ENCODE measurements around the gene DPP9. TPM values are rescaled to one million over a fixed set of nuclear protein-coding genes. Genes with fewer than 3 reads are reported as not detected.

DPP9 gene
- total and polyA plus RNA-seq, 2 of the 13 experiments (the other 11 are each of a cell fraction or from before 2014, with no cell fraction given): 8.4 to 25.8 TPM

DNA sequence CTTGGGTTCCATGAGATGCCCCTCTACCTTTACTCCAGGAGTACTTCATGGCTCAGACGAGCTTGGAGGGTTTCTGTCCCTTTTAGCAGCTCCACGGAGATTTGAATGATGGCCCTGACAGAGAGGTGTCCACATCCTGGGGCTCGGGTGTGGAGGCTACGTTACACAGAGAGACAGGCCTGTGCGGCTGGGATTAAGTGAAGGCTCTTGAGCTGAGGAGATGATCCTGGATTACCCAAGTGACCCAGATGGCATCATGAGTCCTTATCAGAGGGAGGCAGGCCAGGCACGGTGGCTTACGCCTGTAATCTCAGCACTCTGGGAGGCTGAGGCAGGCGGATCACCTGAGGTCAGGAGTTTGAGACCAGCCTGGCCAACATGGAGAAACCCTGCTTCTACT lies 12.4 kb downstream of the DPP9 start:
- DNase-seq (ENCODE audit: low spot score) (no peak), ATAC-seq (no peak), FAIRE-seq (no peak)
- 100% methylated on average over 4 of the region's 8 CpGs for WGBS (ENCODE audit: low lambda C conversion rate)
- ChIA-PET POLR2A (no interaction called here), CTCF (ENCODE audit: low intra/inter-chr PET ratio, low total read pairs) (no interaction called here)
- peaks cover 22 to 42% of the 10 kb centered on the region in 2 experiments; a peak in 4 of 5 replicates for H3K36me3 ChIP-seq (replicated peaks in 1 of 2; ENCODE audit: control insufficient read depth in 1 of 2, insufficient read depth in 2 of 2, low read length in 2 of 2)
- no peaks in the 10 kb centered on the region for H3K9me3 ChIP-seq (ENCODE audit: low read length)
- BruUV-seq (replicated peaks): no TSS peak
- in situ Hi-C loops (cut with HindIII; ENCODE audit: extremely low pct_ligation_motif_present, low pct_unique_long_range_greater_than_20kb) (no loop called here), intact Hi-C loops (cut with micrococcal nuclease; ENCODE audit: unreplicated experiment) (no loop called here)
- H2AFZ ChIP-seq (ENCODE audit: low read length): no peak overlapping the region
- H4K20me1 ChIP-seq (ENCODE audit: insufficient read depth, low read length): peaks cover 6% of the 10 kb centered on the region; the same call in 1 of the 2 replicates
- no peak overlapping the region for H3K4me3 ChIP-seq (replicated peaks in 1 of 3; ENCODE audit: insufficient read depth in 1 of 3, low read depth in 2 of 3, low read length in 3 of 3)
- no peak overlapping the region for H3K27ac ChIP-seq (ENCODE audit: extremely low read length, insufficient read depth, low read length)
- no peak overlapping the region for H3K9ac ChIP-seq (ENCODE audit: insufficient read depth, low read depth, low read length)
- peaks cover 49% of the 10 kb centered on the region for H3K4me1 ChIP-seq (ENCODE audit: insufficient read depth, low read length)
- H3K79me2 ChIP-seq (ENCODE audit: insufficient read depth, low read length): no peaks in the 10 kb centered on the region
- no peaks in the 10 kb centered on the region for H3K27me3 ChIP-seq (ENCODE audit: control insufficient read depth in 1 of 2, insufficient read depth in 2 of 2, low read length in 2 of 2)
- no peak overlapping the region for H3K4me2 ChIP-seq (ENCODE audit: low read depth, low read length)
- TF ChIP-seq RORA (CRISPR knock-in tag; IDR thresholded peaks at IDR 0.05) (no peak), CC2D1A (CRISPR knock-in tag; IDR thresholded peaks at IDR 0.05) (no peak), ZNF496 (CRISPR knock-in tag; IDR thresholded peaks at IDR 0.05; ENCODE audit: insufficient replicate concordance) (no peak), RCOR2 (CRISPR knock-in tag; IDR thresholded peaks at IDR 0.05) (no peak), ZFP41 (CRISPR knock-in tag; IDR thresholded peaks at IDR 0.05; ENCODE audit: borderline replicate concordance) (no peak), MEIS2 (CRISPR knock-in tag; IDR thresholded peaks at IDR 0.05) (no peak), ZNF20 (CRISPR knock-in tag; IDR thresholded peaks at IDR 0.05) (no peak), HNRNPK (IDR thresholded peaks at IDR 0.05; ENCODE audit: low read depth, low read length, poor library complexity, severe bottlenecking) (no peak), ZNF615 (CRISPR knock-in tag; IDR thresholded peaks at IDR 0.05; ENCODE audit: borderline replicate concordance) (no peak), ZNF180 (CRISPR knock-in tag; IDR thresholded peaks at IDR 0.05; ENCODE audit: borderline replicate concordance, low read depth) (no peak), TRIM24 (CRISPR knock-in tag; IDR thresholded peaks at IDR 0.05) (no peak), ZNF274 (CRISPR knock-in tag; IDR thresholded peaks at IDR 0.05) (no peak)
- TF ChIP-seq, protein P1, sequence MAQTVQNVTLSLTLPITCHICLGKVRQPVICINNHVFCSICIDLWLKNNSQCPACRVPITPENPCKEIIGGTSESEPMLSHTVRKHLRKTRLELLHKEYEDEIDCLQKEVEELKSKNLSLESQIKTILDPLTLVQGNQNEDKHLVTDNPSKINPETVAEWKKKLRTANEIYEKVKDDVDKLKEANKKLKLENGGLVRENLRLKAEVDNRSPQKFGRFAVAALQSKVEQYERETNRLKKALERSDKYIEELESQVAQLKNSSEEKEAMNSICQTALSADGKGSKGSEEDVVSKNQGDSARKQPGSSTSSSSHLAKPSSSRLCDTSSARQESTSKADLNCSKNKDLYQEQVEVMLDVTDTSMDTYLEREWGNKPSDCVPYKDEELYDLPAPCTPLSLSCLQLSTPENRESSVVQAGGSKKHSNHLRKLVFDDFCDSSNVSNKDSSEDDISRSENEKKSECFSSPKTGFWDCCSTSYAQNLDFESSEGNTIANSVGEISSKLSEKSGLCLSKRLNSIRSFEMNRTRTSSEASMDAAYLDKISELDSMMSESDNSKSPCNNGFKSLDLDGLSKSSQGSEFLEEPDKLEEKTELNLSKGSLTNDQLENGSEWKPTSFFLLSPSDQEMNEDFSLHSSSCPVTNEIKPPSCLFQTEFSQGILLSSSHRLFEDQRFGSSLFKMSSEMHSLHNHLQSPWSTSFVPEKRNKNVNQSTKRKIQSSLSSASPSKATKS (CRISPR knock-in tag; IDR thresholded peaks at IDR 0.05): no peak
- TF ChIP-seq, protein P2, sequence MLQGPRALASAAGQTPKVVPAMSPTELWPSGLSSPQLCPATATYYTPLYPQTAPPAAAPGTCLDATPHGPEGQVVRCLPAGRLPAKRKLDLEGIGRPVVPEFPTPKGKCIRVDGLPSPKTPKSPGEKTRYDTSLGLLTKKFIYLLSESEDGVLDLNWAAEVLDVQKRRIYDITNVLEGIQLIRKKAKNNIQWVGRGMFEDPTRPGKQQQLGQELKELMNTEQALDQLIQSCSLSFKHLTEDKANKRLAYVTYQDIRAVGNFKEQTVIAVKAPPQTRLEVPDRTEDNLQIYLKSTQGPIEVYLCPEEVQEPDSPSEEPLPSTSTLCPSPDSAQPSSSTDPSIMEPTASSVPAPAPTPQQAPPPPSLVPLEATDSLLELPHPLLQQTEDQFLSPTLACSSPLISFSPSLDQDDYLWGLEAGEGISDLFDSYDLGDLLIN (CRISPR knock-in tag; IDR thresholded peaks at IDR 0.05; ENCODE audit: borderline replicate concordance): no peak
- TF ChIP-seq, protein P3, sequence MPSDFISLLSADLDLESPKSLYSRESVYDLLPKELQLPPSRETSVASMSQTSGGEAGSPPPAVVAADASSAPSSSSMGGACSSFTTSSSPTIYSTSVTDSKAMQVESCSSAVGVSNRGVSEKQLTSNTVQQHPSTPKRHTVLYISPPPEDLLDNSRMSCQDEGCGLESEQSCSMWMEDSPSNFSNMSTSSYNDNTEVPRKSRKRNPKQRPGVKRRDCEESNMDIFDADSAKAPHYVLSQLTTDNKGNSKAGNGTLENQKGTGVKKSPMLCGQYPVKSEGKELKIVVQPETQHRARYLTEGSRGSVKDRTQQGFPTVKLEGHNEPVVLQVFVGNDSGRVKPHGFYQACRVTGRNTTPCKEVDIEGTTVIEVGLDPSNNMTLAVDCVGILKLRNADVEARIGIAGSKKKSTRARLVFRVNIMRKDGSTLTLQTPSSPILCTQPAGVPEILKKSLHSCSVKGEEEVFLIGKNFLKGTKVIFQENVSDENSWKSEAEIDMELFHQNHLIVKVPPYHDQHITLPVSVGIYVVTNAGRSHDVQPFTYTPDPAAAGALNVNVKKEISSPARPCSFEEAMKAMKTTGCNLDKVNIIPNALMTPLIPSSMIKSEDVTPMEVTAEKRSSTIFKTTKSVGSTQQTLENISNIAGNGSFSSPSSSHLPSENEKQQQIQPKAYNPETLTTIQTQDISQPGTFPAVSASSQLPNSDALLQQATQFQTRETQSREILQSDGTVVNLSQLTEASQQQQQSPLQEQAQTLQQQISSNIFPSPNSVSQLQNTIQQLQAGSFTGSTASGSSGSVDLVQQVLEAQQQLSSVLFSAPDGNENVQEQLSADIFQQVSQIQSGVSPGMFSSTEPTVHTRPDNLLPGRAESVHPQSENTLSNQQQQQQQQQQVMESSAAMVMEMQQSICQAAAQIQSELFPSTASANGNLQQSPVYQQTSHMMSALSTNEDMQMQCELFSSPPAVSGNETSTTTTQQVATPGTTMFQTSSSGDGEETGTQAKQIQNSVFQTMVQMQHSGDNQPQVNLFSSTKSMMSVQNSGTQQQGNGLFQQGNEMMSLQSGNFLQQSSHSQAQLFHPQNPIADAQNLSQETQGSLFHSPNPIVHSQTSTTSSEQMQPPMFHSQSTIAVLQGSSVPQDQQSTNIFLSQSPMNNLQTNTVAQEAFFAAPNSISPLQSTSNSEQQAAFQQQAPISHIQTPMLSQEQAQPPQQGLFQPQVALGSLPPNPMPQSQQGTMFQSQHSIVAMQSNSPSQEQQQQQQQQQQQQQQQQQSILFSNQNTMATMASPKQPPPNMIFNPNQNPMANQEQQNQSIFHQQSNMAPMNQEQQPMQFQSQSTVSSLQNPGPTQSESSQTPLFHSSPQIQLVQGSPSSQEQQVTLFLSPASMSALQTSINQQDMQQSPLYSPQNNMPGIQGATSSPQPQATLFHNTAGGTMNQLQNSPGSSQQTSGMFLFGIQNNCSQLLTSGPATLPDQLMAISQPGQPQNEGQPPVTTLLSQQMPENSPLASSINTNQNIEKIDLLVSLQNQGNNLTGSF (CRISPR knock-in tag; IDR thresholded peaks at IDR 0.05): no peak
